HG02840 (cell line): Measurements from ENCODE around the gene DRG2.

Experiments used
- ATAC-seq: cut with Tn5 transposase; IDR thresholded peaks from one replicate; pipeline ENCODE4 v1.9.1; 2021; ENCODE audit warnings: mild to moderate bottlenecking, moderate library complexity, moderate number of reproducible peaks; ENCODE audit not compliant: unreplicated experiment, low FRiP score

Gene DRG2

GRCh38 chr17:18111330-18111971 lies 23.7 kb downstream of the DRG2 start:
- ATAC-seq = no peak

GRCh38 chr17:18115517-18115916 lies 27.8 kb downstream of the DRG2 start:
- ATAC-seq = no peak

GRCh38 chr17:18116078-18116477 lies 28.3 kb downstream of the DRG2 start:
- ATAC-seq = no peak

GRCh38 chr17:18117533-18117932 lies 29.8 kb downstream of the DRG2 start:
- ATAC-seq = no peak

GRCh38 chr17:18117982-18118975 lies 30.5 kb downstream of the DRG2 start:
- no peak for ATAC-seq

GRCh38 chr17:18119166-18119745 lies 31.5 kb downstream of the DRG2 start:
- ATAC-seq = no peak

- no peak for ATAC-seq
Measured at GRCh38 chr17:18119938-18120337, 32.2 kb downstream of the DRG2 start.

GRCh38 chr17:18120461-18121017 lies 32.8 kb downstream of the DRG2 start:
- ATAC-seq = no peak

- ATAC-seq = no peak
Measured at GRCh38 chr17:18121144-18121910, 33.6 kb downstream of the DRG2 start.

GRCh38 chr17:18122990-18123753 lies 35.4 kb downstream of the DRG2 start:
- no peak for ATAC-seq

GRCh38 chr17:18124345-18125126 lies 36.8 kb downstream of the DRG2 start:
- no peak for ATAC-seq

GRCh38 chr17:18129041-18129502 lies 41.3 kb downstream of the DRG2 start:
- no peak for ATAC-seq

- no peak for ATAC-seq
Measured at GRCh38 chr17:18132711-18133110, 45.0 kb downstream of the DRG2 start.

GRCh38 chr17:18136357-18136756 lies 48.6 kb downstream of the DRG2 start:
- ATAC-seq = no peak

GRCh38 chr17:18138065-18138749 lies 50.5 kb downstream of the DRG2 start:
- no peak for ATAC-seq

GRCh38 chr17:18139092-18139491 lies 51.3 kb downstream of the DRG2 start:
- no peak for ATAC-seq

GRCh38 chr17:18139498-18139897 lies 51.8 kb downstream of the DRG2 start:
- no peak for ATAC-seq

- ATAC-seq = no peak
Measured at GRCh38 chr17:18139949-18140348, 52.2 kb downstream of the DRG2 start.
